HG03432 (cell line): Measurements from ENCODE around the gene ANKRD28.

ENCODE experiments used
- ATAC-seq: cut with Tn5 transposase; IDR thresholded peaks from one replicate; pipeline ENCODE4 v1.9.1; 2021; ENCODE audit warnings: mild to moderate bottlenecking, moderate library complexity; ENCODE audit not compliant: unreplicated experiment

Gene ANKRD28

DNA sequence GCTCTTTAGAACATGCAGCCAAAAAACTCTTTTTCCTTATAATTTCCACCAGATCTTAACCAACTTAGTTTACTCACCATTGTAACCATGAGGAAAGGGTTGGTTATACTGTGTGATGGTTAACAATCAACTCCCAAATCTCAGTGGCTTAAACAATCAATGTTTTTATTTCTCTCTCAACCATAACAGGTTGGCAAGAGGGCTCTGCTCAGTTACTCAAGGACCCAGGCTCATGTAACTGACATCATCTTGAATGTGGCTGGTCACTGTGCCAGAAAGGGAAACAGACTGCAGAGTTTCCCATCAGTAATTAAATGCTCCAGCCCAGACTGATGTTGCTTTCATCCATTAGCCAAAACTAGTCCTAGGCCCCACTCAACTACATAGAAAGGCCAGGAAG, 69.0 kb downstream of the ANKRD28 start:
- ATAC-seq: no peak

DNA sequence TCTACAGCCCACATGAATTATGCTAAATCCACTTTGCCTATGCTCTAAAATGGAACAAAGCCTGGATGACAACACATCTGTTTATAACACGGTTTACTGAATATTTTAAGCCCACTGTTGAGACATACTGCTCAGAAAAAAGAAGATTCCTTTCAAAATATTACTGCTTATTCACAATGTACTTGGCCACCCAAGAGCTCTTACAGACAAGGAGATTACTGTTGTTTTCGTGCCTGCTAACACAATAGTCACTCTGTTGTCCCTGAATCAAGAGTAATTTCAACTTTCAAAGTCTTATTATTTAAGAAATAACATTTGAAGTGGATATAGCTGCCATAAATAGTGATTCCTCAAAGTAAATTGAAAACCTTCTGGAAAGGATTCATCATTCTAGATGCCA, 70.9 kb downstream of the ANKRD28 start:
- no peak for ATAC-seq

GRCh38 chr3:15726043-15726442, 71.7 kb downstream of the ANKRD28 start:
- ATAC-seq: peak; percentile 94

GRCh38 chr3:15724446-15724845, 73.3 kb downstream of the ANKRD28 start:
- no peak for ATAC-seq

- no peak for ATAC-seq
These were observed 74.2 kb downstream of the ANKRD28 start for GRCh38 chr3:15723624-15723884.

DNA sequence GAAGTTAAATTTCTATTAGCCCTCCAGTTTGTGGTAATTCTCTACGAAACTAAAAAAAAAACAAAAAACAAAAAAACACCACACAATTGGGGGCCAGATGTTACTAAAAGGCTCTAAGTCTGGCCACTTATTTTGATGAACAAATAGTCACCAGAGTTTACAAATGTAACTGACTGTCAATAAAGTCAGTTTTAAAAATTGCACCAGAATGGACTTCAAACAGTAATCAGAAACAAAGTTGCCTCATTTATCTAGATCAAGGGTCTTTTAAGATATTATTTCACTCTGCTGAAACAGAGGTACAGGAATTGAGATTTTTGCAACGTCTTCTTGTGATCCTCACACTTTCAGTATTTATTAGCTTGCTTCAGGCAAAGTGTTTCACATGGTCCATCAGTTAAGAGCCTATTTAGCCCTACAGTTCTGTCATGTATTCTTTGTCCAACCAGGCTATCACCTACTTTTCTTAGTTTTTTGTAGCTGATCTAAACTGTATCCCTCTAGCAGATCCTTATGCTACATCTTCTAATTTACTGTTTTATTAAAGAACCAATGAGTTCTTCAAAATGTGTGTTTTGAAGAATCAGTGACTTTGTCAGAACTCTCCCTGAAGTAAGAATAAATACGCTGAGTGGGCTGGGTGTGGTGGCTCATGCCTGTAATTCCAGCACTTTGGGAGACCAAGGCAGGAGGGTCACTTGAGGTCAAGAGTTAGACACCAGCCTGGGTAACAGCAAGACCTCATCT, 74.7 kb downstream of the ANKRD28 start:
- no peak for ATAC-seq

- no peak for ATAC-seq
These were observed 81.6 kb downstream of the ANKRD28 start for GRCh38 chr3:15716178-15716577.

- ATAC-seq: no peak
These were observed 83.3 kb downstream of the ANKRD28 start for GRCh38 chr3:15714448-15714847.

DNA sequence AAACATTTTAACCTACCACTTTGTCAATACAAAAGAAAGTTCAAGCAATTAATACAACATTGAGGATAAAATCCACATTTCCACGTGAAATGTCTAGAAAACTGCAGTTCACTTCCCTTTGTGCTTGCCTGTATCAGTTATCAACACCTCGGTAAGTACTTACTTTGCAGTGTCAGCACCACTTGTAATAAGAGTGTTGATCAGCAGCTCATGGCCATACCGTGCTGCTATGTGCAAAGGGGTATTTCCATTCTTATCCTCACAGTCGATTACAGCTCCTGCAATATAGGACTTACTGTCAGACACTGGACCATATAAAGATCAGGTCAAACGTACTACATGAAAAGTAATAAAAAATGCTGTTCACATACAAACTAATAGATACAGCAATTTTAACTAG, 84.4 kb downstream of the ANKRD28 start:
- ATAC-seq: no peak

GRCh38 chr3:15711281-15711680, 86.5 kb downstream of the ANKRD28 start:
- ATAC-seq: no peak

- no peak for ATAC-seq
These were observed 88.7 kb downstream of the ANKRD28 start for GRCh38 chr3:15708882-15709677.

DNA sequence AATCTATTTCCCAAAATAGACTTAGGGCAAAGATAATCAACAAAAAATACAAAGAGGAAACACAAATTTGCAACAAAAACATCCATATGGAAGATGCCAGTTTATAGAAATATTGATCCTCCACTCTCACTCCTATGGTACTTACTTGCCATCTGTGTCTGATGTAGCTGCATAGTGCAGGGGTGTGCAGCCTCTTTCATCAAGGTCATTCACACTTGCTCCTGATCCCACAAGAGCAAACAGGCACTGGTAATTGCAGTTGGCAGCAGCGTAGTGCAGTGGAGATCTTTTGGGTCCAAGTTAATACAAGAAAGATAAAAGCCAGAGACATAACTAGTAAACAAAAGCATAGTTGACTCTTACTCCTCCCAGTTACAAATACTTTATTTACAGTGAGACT, 90.0 kb downstream of the ANKRD28 start:
- no peak for ATAC-seq

GRCh38 chr3:15703346-15703745, 94.4 kb downstream of the ANKRD28 start:
- no peak for ATAC-seq

- no peak for ATAC-seq
These were observed 103.2 kb downstream of the ANKRD28 start for GRCh38 chr3:15694628-15695027.

DNA sequence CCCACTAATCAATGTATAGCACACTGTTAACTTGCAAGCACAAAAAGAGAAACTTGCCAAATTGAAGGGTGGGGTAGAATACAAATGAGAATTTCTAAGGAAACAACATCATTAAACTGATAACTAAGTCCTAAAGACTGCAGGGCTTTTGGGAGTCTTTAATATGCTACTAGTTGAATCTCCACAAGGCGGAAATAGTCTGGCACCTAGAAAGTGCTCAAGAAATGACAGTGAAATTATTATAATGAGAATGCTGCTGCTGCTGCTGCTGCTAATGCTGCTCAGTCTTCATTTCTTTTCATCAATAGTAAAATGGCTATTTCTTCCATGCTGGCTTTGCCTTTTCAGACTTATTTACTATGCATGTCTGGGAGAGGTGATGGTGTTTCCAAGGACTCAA, 104.4 kb downstream of the ANKRD28 start:
- no peak for ATAC-seq

DNA sequence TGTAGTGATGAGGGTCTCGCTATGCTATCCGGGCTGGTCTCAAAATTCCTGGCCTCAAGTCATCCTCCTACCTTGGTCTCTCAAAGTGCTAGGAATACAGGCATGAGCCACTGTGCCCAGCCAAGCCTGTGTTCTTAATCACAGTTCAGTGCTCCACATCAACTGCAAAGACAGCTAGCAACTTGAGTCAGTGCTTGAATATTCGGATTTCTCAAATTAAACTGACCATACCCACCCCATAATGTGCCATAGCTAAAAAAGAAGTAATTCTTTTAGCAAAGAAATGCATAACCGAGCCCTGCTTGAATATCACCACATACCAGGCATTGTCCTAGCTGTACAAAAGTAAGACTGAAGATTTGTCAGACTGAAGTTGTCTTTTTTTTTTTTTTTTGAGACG, 107.0 kb downstream of the ANKRD28 start:
- ATAC-seq: no peak

DNA sequence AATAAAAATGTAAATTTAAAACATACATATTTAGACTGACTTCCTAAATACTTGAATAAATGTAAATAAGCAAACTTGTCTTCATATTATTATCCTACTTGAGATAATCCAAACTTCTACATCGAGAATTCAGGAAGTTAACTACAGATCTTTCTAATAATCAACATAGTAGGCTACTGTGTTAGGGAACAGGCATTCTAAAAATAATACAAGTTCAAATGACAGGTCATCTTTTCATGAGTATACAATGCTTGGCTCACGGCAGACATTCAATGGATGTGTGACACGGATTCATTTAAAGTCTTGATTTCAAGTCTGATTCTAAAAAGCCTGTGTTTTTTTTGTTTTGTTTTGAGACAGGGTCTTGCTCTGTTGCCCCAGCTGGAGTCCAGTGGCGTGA, 107.5 kb downstream of the ANKRD28 start:
- no peak for ATAC-seq

DNA sequence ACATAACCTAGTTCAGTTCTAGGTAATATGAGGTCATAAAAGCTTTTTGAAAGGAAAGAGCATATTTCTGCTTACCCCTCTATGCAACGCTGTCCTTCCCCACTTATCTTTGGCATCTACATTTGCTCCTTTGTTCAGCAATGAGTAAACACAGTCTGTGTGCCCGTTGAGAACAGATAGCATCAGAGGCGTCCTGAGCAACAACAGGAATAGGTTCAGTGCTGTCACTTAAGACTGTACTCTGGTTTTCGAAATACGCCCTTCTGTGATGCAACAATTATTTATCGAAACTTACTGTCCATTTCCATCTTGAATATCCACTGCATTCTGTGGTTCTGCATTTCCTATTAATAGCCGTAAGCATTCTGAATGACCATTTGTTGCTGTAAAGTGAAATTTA, 111.9 kb downstream of the ANKRD28 start:
- ATAC-seq: no peak

GRCh38 chr3:15683253-15683652, 114.5 kb downstream of the ANKRD28 start:
- ATAC-seq: no peak

- ATAC-seq: no peak
These were observed 115.1 kb downstream of the ANKRD28 start for GRCh38 chr3:15682561-15683185.

DNA sequence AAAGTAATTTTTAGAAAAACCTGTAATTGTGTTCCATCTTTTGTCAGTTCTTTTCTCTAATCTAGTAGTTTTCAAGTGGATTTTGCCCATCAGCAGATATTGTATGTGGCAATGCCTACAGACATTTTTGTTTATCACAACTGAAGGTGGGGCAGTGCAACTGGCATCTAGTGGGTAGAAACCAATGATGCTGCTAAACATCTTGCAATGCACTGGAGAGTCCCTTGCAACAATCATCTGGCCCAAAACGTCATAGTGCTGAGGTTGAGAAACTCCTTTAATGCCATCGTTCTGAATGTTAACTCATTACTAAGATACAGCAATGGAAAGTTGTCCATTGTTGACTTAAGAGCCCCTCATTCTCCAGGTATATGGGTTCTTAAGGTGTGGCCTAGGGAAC, 116.1 kb downstream of the ANKRD28 start:
- no peak for ATAC-seq

GRCh38 chr3:15679306-15679705, 118.5 kb downstream of the ANKRD28 start:
- no peak for ATAC-seq
